Heart right ventricle (tissue), 16 donors: ENCODE data around the gene ZBTB11. TPM values are rescaled to one million over a fixed set of nuclear protein-coding genes. Genes with fewer than 3 reads are reported as not detected.
"Not testable (repeated sequence)": the region's sequence is repeated elsewhere in the genome, so short reads cannot be mapped to it uniquely, and the experiment has no call there.

Experiments used
- ATAC-seq, 8 donors: fragments of 200-7000 bp; cut with Tn5 transposase; one replicate each; pipeline ENCODE4 v1.9.1; 2020; ENCODE audit warnings: mild to moderate bottlenecking in 8 of 8, moderate library complexity in 8 of 8, moderate number of reproducible peaks in 1 of 8
- DNase-seq, 2 donors: peaks; one replicate each; pipeline ENCODE4 v3.0.0-alpha.2; 2020
- H3K27ac ChIP-seq, 10 donors: fragments of 200-600 bp; sonication (generic) in 2 of 10; one replicate each; pipeline versions ENCODE4 v1.5.0 to v1.8.0; 2020 to 2022; ENCODE audit warnings: mild to moderate bottlenecking in 3 of 10
- H3K27me3 ChIP-seq, 7 donors: fragments of 200-600 bp; one replicate each; pipeline ENCODE4 v1.8.0; 2021 to 2022; ENCODE audit warnings: mild to moderate bottlenecking in 2 of 7
- H3K36me3 ChIP-seq, 9 donors: fragments of 200-600 bp; sonication (generic) in 1 of 9; one replicate each; pipeline versions ENCODE4 v1.5.0 to v1.8.0; 2020 to 2022; ENCODE audit warnings: mild to moderate bottlenecking in 2 of 9
- H3K4me1 ChIP-seq, 9 donors: fragments of 200-600 bp; sonication (generic) in 1 of 9; one replicate each; pipeline versions ENCODE4 v1.5.0 to v1.8.0; 2020 to 2022; ENCODE audit warnings: mild to moderate bottlenecking in 4 of 9
- H3K4me3 ChIP-seq, 10 donors: fragments of 200-600 bp; sonication (generic) in 2 of 10; one replicate each; pipeline versions ENCODE4 v1.5.0 to v1.8.0; 2020 to 2022; ENCODE audit warnings: mild to moderate bottlenecking in 7 of 10, moderate library complexity in 2 of 10
- H3K9me3 ChIP-seq, 11 donors: fragments of 200-600 bp in 10 of 11; sonication (generic) in 2 of 11; one replicate each; pipeline versions ENCODE4 v1.5.0 to v1.8.0; 2013 to 2022; ENCODE audit warnings: mild to moderate bottlenecking in 2 of 11, control low read depth in 1 of 11, moderate library complexity in 1 of 11
- CTCF ChIP-seq, 9 donors: fragments of 200-600 bp; sonication (generic) in 2 of 9; IDR thresholded peaks; one replicate each; pipeline versions ENCODE4 v1.5.0 to v1.8.0; 2021 to 2022; ENCODE audit warnings: antibody characterized with exemption in 9 of 9, mild to moderate bottlenecking in 5 of 9, moderate library complexity in 1 of 9
- WGBS, 2 donors: extraction: QIAGEN DNeasy Blood & Tissue Kit; methylation state at CpG; one replicate each; pipeline ENCODE4 v1.1.7; 2013; ENCODE audit warnings: inconsistent platforms in 1 of 2; 5-methylcytosine and 5-hydroxymethylcytosine counted together
- intact Hi-C, 10 donors: fragments of 100-400 bp; cut with DNase I; formaldehyde crosslinking; loops; one replicate each; pipeline versions ENCODE4 v1.11.1 to v1.14.2; 2022
- polyA plus RNA-seq, 2 donors: library from polyadenylated mRNA; stranded (reverse); fragments of 200-250 nt; gene quantifications; one replicate each; pipeline ENCODE4 v1.2.3, GENCODE V29; 2013
- total RNA-seq, 10 donors: library from RNA; stranded (reverse); fragmentation: NEBNext Ultra II Directional in 3 of 10; extraction: Animal tissue kit (Norgen Biotek cat#: 25700) in 3 of 10; gene quantifications; one replicate each; pipeline versions ENCODE4 v1.2.1 to v1.2.4, GENCODE V29; 2021 to 2023
- donor health status: Arrhythmogenic right ventricular cardiomyopathy.
- donor health status: ischemic (EF 13 %, LVEDD 7.1; RV severe dilation, severe dysfunction).
- donor health status: healthy with polysubstance abuse.
- donor health status: DM: no; HTN: yes; CAD: no.
- donor health status: DM: no; HTN: no; CAD: no.
- donor health status: ischemic (EF 25% LVEDD 6.9; RV normal size, moderate dysfunction).
- donor health status: ischemic (EF 25% LVEDD 5.7; RV mildly dilated, moderate dysfunction).
- donor health status: healthy.
- donor health status: DM: yes; HTN: yes; CAD: no.
- donor health status: Ischemic cardiomyopathy.
- donor health status: ischemic (EF 35%, LVEDD 5.7; RV mildly dilated, moderate dysfunction).
- donor health status: nonischemic (EF 11% LVEDD 7.7; RV severe dilation, severe dysfunction).
- donor health status: DM: yes; HTN: yes; CAD: no.
- donor health status: PGD.
- donor health status: ischemic (EF 29% LVEDD 5.4; RV normal size, mild dysfunction).
- donor health status: nonischemic (EF 23%, LVEDD 6.1; RV moderate dilation, normal function).

ZBTB11 gene
- total and polyA plus RNA-seq, 12 donors, result 3.5 to 13.3 (median 8.4) TPM

DNA sequence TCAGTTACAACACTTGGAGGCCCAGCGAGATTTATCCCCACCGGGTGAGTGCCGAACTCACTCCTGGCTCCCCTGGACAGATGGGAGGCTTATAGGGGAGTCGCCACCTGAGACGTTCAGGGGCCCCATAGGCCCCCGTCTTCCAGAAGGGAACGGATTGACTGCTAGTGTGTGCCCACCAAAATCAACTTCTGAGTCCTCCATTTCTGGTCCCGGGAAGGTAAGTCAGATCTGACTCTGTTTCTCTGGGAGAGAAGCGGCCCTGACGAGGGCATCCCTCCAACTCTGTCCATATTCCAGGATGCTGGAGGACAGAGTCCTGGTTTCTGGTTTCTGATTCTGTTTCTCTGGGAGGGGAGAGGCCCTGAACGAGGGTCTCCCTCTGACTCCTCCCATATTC, 44.3 kb downstream of the ZBTB11 start:
- Histone ChIP-seq H3K4me3 (no peak overlapping the region), H3K27me3 (no peaks in the 10 kb centered on the region), H3K27ac (no peak overlapping the region), H3K36me3 (no peaks in the 10 kb centered on the region), H3K9me3 (no peaks in the 10 kb centered on the region), H3K4me1 (peaks cover 0 to 9% (median 0%) of the 10 kb centered on the region in 9 donors)
- intact Hi-C loops, result loop anchor here in 2 of 10 donors (10.0 kb wide), 1 partner anchor 58 kb away; the partner anchor contains the start of gene PCNP (in 2 of the 2)
- WGBS, 2 donors, result 75% methylated on average over 11 of the region's 11 CpGs
- ATAC-seq (no peak), DNase-seq (no peak)
- TF ChIP-seq CTCF (IDR thresholded peaks at IDR 0.05), result no peak

GRCh38 chr3:101631959-101632358, 45.0 kb downstream of the ZBTB11 start:
- ATAC-seq, DNase-seq, H3K9me3 ChIP-seq, H3K4me1 ChIP-seq, H3K36me3 ChIP-seq, H3K4me3 ChIP-seq, H3K27me3 ChIP-seq, H3K27ac ChIP-seq: not testable (repeated sequence)
- 82 to 89% methylated on average over 8 of the region's 8 CpGs for WGBS, 2 donors
- intact Hi-C loops, result loop anchor here in 2 of 10 donors (10.0 kb wide), 1 partner anchor 57 kb away; the partner anchor contains the start of gene PCNP (in 2 of the 2)

- H3K27me3 ChIP-seq, result no peaks in the 10 kb centered on the region
- H3K9me3 ChIP-seq, result no peaks in the 10 kb centered on the region
- H3K4me1 ChIP-seq, result peaks cover 0 to 7% (median 0%) of the 10 kb centered on the region in 9 donors
- ATAC-seq, result no peak
- no peak for TF ChIP-seq CTCF (IDR thresholded peaks at IDR 0.05)
- intact Hi-C loops, result loop anchor here in 2 of 10 donors (10.0 kb wide), 1 partner anchor 56 kb away; the partner anchor contains the start of gene PCNP (in 2 of the 2)
- 86 to 100% methylated on average over 1 of the region's 1 CpG for WGBS, 2 donors
- H3K36me3 ChIP-seq, result no peaks in the 10 kb centered on the region
- DNase-seq, result no peak
- H3K27ac ChIP-seq, result no peak overlapping the region
- no peak overlapping the region for H3K4me3 ChIP-seq
Observed at GRCh38 chr3:101631098-101631796, 45.7 kb downstream of the ZBTB11 start.

- intact Hi-C loops, result no loop called here
- no peak for TF ChIP-seq CTCF (IDR thresholded peaks at IDR 0.05)
- DNase-seq (no peak), ATAC-seq (no peak)
- Histone ChIP-seq H3K9me3 (peaks cover 0 to 6% (median 0%) of the 10 kb centered on the region in 11 donors), H3K4me1 (no peaks in the 10 kb centered on the region), H3K27me3 (no peaks in the 10 kb centered on the region), H3K27ac (no peak overlapping the region), H3K4me3 (no peak overlapping the region), H3K36me3 (no peaks in the 10 kb centered on the region)
Observed at GRCh38 chr3:101629219-101629618, 47.7 kb downstream of the ZBTB11 start.

- H3K27ac ChIP-seq, result no peak overlapping the region
- H3K36me3 ChIP-seq, result no peaks in the 10 kb centered on the region
- WGBS, 2 donors, result 84 to 90% methylated on average over 2 of the region's 2 CpGs
- ATAC-seq (no peak), DNase-seq (no peak)
- no peaks in the 10 kb centered on the region for H3K4me1 ChIP-seq
- intact Hi-C loops, result no loop called here
- H3K9me3 ChIP-seq, result peaks cover 0 to 6% (median 0%) of the 10 kb centered on the region in 11 donors
- no peak for TF ChIP-seq CTCF (IDR thresholded peaks at IDR 0.05)
- no peak overlapping the region for H3K4me3 ChIP-seq
- H3K27me3 ChIP-seq, result no peaks in the 10 kb centered on the region
Observed at GRCh38 chr3:101625879-101626278, 51.1 kb downstream of the ZBTB11 start.
